Measurements from ENCODE around the gene SLC38A11.

GRCh38 chr2:164859251-164859818 is 96.0 kb downstream of the SLC38A11 start:
- TF ChIP-seq CREB1 (IDR thresholded peaks at IDR 0.05; ENCODE audit: low read depth): no peak
- TF ChIP-seq CTCF (IDR thresholded peaks at IDR 0.05 in 2 of 3, conservative IDR thresholded peaks at IDR 0.05 in 1 of 3; ENCODE audit: control insufficient read depth in 2 of 3, extremely low read depth in 1 of 3, insufficient read depth in 1 of 3, low read depth in 3 of 3, low read length in 3 of 3): no peak
